COLO668 (cell line): ENCODE results near the gene SLC25A40.
"Not testable (repeated sequence)": the region's sequence is repeated elsewhere in the genome, so short reads cannot be mapped to it uniquely, and the experiment has no call there.

Source experiments
- DNase-seq: peaks from one replicate; lab custom pipeline; 2025; ENCODE audit not compliant: unreplicated experiment; lab: John Stamatoyannopoulos, UW

Gene SLC25A40

DNA sequence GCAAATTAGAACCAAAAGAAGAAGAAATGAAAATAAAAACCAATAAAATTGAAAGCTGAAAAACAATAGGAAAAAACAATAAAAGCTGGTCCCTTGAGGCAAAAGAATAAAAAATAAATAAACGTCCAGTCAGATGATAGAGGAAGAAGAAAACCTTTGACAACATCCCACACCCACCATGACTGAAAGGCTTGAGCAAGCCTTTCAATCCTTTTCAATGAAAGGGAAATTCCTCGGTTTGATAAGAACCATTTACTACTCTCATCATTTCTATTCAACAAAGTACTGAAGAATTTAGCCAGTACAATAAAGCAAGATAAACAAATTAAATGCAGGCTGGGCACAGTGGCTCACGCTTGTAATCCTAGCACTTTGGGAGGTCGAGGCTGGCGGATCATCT lies 3.8 kb downstream of the SLC25A40 start:
- no peak for DNase-seq

DNA sequence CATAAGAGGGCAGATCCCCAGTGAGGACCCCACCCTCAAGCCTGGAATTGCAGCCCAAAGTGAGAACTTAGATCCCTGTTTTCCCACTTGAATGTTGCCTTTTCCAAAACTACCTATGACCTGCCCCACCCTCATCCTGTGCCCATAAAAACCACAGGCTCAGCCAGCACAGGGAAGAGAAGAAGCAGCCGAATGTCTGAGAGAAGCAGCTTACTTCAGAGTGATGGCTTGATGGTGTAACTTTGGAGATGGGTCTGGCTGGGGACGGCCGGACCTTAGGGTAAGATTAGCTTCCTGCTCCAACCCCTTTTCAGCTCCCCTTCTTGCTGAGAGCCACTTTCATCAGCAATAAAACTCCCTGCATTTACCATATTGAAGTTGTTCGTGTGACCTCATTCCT lies 5.7 kb downstream of the SLC25A40 start:
- DNase-seq: no peak

DNA sequence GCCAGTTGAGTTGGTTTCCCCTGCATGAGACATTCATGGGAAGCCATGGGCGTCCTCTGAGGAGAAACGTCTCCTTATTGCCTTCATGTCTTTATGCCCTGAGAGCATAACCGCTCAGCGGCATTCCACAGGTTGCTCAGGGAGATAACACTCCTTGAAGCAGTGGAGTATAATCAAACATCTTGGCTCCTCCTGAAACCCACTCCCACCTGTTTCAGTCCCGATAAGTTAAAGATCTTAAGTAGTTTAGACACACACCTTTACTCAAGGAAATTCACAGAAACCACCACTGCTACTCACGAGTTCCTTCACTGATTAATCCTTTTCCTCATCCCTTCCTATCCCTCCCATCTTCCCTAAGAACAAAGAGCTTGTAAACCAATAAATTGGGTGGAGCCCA lies 9.6 kb downstream of the SLC25A40 start:
- not testable (repeated sequence) for DNase-seq

DNA sequence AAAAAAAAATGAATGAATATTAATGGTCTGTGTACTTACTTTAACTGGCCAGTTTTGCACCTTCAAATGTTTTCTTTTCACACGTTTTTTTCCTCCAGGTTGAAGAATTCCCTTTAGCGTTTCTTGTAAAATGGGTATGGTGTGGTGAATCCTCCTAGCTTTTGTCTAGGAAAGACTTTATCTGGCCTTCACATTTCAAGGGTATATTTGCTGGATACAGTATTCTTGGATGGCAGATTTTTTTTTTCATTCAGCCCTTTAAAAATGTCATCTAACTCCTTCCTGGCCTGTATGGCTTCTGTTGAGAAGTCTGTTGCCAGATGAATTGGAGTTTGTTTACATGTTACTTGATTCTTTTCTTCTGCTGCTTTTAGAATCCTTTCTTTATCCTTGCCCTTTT lies 10.1 kb downstream of the SLC25A40 start:
- DNase-seq: no peak

DNA sequence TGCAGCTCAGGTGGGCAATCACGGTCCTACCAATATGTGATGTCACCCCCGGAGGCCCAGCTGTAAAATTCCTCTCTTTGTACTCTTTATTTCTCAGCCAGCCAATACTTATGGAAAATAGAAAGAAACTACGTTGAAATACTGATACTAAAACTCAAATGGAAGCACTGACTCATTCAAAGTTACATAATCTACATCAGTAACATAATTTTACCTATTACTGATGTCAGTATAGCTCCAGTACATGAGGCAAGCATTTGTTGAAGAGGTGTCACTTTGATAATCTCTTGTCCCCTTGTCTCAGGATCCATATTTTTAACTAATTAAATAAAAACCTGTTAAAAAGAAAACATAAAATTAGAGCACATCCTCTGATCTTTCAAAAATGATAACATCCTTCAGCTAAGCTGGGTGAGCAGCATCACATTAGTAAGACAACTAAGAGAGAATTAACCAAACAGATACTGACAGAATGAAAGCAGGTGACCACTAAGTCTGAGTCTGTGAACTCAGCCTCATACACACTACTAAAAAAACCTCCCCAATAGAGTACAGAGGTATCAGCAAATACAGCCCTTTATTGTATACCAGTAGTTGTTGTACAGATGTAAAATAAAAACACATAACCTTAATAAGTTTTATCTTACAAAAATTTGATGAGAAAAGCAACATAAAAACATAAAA lies 17.6 kb downstream of the SLC25A40 start:
- DNase-seq: no peak

DNA sequence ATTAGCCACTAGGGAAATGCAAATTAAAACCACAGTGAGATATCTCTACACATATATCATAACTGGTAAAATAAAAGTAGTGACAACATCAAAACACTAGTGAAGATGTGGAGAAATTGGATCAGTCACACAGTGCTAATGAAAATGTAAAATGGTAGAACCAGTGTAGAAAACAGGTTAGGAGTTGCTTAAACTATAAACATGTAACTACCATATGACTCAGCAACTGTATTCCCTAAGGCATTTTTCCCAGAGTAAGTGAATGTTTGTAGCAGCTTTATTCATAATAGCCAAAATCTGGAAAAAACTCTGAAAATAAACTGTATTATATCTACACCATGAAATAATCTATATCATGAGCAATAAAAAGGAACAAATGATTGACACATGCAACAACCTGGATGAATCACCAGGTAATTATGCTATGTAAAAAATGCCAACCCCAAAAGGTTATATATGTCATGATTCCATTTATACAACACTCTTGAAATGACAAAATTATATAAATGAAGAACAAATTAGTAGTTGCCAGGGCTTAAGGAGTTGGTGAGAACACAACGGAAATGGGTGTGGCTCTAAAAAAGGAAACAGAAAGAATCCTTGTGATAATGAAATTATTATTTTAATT lies 22.8 kb downstream of the SLC25A40 start:
- no peak for DNase-seq

DNA sequence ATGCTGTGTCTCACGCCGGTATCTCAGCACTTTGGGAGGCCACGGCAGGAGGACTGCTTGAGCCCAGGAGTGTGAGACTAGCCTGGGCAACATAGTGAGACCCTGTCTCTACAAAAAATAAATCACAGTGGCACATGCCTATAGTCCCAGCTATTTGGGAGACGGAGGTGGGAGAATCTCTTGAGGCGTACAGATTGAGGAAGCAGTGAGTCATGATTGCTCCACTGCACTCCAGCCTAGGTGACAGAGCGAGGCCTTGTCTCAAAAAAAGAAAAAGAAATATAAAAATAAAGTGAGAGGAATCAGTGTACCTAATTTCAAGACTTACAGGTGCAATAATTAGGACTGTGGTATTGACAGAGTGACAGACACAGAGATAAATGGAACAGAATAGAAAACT lies 23.9 kb downstream of the SLC25A40 start:
- no peak for DNase-seq

DNA sequence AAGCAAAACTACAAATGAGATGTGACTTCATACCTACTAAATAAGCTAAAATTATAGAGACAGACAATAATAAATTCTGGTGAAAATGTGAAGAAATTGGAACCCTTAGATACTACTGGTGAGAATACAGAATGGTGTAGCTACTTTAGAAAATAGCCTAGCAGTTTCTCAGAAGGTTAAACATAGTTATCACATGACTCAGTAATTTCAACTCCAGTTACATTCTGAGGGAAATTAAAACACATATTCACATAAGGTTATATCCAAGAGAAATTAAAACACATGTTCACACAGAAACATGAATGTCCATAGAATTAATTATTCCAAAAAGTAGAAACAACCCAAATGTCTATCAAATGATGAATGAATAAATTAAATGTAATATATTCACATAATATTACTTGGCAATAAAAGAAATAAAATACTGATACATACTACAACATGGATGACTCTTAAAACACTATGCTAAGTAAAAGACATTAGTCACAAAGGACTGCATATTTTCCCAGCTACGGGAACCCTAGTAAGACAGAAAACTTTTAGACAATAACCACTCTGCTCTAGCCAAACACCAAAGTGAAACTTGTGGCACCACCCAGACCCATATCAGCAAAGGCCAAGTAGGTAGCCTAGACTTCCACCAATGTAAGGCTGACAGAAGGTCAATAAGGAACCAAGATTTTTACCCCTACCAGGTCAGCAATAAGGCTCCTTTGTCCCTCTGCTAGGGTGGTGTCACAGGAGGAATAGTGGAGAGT lies 25.1 kb downstream of the SLC25A40 start:
- no peak for DNase-seq

DNA sequence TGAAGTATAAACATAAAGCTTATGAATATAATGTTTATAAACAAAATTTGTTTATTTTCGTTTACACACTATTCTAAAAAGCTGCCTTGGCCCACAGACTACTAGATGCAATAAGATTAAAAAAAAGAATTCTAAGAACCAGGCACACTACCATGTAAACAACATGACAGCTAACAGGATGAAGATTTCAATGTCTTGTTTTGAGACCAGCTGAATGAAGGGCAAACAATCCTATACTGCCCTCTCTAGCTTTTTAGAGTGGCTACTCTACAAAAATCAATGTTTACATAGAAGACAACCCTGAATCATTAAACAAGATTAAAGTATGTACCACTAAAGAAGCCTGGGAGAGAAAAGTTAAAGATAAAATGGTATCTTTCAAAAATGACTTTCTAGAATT lies 38.6 kb downstream of the SLC25A40 start:
- no peak for DNase-seq

DNA sequence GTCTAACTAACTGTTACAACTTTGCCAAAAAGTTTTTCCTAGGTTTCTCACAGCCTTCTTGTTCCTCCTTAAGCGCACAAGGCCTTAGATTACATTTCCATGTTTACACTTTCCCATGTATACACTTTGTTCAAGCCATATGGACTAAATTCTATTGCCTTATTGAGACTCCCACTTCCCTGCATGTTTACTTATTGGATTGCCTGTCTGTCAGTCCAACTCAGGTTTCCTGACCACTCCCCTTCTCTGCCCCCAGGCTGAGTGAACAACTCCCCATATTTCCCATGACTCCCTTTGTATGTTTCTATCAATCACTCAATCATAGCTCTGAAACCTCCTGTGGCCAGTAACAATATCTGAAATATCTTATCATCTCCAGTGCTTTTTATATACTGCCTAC lies 43.0 kb downstream of the SLC25A40 start:
- no peak for DNase-seq

DNA sequence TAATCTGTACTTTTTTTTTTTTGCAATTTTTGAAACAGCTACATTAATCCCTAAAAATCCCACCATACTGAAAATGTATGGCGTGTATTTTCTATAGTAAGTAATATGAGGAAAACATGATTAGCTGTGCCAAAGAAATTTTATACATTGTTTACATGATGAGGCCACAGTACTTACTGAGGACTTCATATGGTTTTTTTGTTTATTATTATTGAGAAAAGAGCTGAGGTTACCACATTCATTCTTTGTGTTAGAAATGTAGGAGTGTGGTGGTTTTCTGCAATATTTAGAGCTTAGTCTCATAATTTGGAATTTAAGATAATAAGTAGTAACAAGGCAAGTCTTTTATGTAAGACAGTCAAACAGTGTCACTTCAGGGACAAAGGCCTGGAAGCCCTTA lies 45.1 kb downstream of the SLC25A40 start:
- no peak for DNase-seq

DNA sequence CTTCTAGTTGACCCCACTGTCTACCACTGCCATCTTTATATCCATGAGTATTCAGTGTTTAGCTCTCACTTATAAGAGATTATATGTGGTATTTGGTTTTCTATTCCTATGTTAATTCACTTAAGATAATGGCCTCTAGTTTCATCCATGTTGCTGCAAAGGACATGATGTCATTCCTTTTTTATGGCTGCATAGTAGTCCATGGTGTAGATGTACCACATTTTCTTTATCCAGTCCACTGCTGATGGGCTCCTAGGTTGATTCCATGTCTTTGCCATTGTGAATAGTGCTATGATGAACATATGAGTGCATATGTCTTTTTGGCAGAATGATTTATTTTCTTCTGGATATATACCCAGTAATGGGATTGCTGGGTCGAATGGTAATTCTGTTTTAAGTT lies 47.8 kb downstream of the SLC25A40 start:
- not testable (repeated sequence) for DNase-seq

DNA sequence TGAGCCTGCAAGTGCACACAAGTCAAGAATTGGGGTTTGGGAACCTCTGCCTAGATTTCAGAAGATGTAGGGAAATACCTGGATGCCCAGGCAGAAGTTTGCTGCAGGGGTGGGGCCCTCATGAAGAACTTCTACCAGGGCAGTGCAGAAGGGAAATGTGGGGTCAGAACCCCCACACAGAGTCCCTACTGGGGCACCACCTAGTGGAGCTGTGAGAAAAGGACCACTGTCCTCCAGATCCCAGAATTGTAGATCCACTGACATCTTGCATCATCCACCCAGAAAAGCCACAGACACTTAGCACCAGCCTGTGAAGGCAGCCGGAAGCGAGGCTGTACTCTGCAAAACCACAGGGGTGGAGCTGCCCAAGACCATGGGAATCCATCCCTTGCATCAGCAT lies 50.8 kb downstream of the SLC25A40 start:
- not testable (repeated sequence) for DNase-seq

DNA sequence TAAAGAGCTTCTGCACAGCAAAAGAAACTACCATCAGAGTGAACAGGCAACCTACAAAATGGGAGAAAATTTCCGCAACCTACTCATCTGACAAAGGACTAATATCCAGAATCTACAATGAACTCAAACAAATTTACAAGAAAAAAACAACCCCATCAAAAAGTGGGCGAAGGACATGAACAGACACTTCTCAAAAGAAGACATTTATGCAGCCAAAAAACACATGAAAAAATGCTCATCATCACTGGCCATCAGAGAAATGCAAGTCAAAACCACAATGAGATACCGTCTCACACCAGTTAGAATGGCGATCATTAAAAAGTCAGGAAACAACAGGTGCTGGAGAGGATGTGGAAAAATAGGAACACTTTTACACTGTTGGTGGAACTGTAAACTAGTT lies 54.1 kb downstream of the SLC25A40 start:
- DNase-seq: not testable (repeated sequence)

DNA sequence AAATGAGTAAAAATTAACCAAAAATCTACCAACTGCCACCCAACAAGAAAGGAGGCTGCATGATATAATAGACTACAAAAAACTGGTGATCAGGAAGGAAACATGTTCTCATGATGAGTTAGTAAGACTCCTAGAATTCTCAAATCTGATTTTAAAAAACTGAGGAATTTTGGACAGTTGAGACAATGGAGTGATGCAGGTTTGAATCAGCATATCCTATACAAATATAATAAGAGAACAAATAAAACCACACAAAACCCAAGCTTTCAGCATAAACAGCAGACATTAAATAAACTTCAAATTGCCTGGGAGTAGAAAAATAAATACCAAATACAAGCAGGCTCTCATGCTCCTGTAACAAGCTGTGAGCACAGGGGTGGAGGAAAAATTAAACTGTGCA lies 57.8 kb downstream of the SLC25A40 start:
- DNase-seq: no peak

DNA sequence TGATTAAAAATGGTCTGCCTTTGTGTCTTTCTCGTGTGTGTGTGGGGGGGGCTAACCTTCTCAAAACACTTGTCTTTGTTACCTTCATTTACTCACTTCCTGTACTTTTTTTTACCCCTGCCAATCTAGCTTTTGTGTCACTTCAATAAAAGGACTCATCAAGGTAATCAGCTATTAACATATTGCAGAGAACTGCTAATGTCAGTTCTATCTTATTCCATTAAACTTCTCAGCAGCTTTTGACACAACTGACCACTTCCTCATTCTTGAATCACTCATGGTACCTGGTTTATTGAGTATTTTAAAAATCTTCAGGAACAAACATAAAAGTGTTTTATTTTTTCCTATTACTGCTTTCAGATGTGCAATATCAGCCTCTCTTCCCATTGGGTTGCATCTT lies 59.8 kb downstream of the SLC25A40 start:
- no peak for DNase-seq

DNA sequence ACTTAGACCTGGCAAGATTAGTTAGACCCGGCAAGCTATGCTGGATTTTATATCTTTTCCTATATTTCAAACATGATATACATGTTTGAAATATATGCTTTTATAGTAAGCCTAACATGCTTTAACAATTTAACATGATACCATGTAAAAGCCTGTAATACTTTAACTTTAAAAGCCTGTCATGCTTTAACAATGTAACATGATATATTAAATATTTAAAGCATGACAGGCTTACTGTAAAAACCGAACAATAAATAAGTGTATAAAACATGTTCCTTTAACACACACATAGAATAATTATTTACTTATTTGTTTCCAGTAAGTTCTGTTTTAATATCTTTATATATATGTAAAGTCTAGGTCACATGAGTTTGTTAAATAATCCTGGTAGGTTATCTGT lies 65.4 kb downstream of the SLC25A40 start:
- DNase-seq: no peak

DNA sequence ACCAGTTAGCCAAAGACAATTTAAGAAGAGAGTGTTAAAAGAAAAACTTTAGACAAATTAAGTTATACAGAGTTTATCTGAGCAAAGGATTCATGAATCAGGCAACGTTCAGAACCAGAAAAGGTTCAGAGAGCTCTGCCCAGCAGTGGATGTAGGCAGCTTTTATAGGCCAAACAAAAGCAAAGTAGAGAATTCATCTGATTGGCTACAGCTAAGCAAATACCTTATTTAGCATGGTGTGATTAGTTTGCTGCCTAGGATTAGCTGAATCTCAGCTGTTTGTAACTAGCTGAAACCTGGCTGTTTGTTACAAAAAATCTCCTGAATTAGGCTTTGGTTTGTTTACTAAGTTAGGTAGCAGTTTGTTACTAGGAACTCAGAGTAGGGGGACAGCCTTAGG lies 66.0 kb downstream of the SLC25A40 start:
- DNase-seq: no peak

DNA sequence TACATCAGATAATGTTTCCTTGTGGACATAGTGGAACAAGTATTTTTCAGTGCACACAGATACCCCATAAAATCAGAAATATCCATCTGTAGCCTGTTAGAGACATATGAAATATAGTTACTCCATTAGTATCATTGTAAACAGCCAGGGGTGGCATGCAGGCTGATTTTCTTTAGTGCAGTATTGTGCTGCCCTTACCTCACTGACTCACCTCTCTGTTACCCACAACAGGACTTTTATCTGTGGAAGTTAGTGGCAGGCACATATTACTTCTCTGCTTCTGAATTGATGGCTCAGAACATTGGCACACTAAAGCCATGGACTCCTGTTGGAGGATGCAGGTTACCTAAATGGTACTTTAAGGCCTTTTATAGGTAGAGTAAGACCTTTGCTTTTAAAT lies 70.0 kb downstream of the SLC25A40 start:
- no peak for DNase-seq

DNA sequence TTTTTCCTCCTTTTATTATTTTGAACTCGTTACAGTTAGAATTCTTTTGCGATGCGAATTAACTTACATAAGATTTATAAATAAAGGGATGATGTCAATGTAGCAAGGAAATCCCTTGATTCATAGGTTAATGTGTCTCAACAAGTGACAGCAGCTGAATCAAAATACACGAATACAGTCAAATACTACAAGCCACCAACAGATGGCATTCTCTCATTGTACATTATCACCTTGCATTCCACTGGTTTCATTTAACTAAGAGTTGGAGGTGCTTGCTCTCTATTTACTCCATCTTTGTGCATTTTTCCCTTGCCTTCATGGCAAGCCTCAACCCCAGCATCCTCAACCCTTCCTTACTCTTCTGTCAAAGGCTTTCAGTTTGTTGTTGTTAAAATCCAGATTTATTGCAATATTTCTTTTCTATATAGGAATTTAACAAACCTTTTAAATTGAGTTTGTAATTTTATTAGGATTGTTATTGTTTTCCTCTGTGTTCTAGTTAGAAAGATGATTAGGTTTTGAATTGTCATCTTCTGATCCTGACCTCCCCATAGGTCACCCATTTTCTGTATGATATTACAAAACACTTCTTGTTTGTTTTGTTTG lies 78.3 kb downstream of the SLC25A40 start:
- DNase-seq: no peak

DNA sequence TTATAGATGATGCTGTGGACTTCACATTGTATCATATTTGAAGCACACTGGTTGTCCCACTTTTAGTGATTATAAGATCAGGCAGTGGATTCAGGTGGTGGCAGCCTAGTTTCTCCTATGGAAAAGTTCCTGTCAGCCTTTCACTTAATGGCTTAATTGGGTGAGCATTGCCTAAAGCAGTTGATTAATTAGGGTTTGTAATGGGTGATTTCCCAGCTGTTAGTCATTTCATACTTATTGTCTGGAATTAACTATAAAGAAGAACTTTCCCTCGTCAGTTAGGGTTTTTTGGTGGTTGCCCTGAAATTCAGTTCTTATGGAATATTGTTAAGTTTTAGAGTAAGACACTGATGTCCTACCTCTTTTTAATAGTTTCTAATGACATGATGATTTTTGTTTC lies 78.8 kb downstream of the SLC25A40 start:
- no peak for DNase-seq
